Spinal cord (tissue), 10 donors: ENCODE measurements around the gene DCPS. TPM values are rescaled to one million over a fixed set of nuclear protein-coding genes. Genes with fewer than 3 reads are reported as not detected.
A peak's percentile ranks its signal among the peaks of the same experiment; 100 is the strongest.

ENCODE experiments used
- DNase-seq, 6 donors: peaks; one replicate each; pipeline versions ENCODE4 v3.0.0 to v3.0.0-alpha.2; 2013 to 2015; ENCODE audit warnings: low spot score in 6 of 6, low read depth in 4 of 6
- H3K27ac ChIP-seq: one replicate; pipeline ENCODE4 v1.5.1; 2013; ENCODE audit warnings: low read depth, low read length, control low read depth
- H3K27me3 ChIP-seq: one replicate; pipeline ENCODE4 v1.6.1; 2013; ENCODE audit warnings: low read length; ENCODE audit not compliant: control insufficient read depth, insufficient read depth
- H3K36me3 ChIP-seq: one replicate; pipeline ENCODE4 v1.6.1; 2013; ENCODE audit warnings: low read length; ENCODE audit not compliant: control insufficient read depth, insufficient read depth
- H3K4me1 ChIP-seq: one replicate; pipeline ENCODE4 v1.6.1; 2013; ENCODE audit warnings: low read length; ENCODE audit not compliant: control insufficient read depth, insufficient read depth
- H3K4me3 ChIP-seq: one replicate; pipeline ENCODE4 v1.5.1; 2013; ENCODE audit warnings: low read depth, low read length, control low read depth
- H3K9me3 ChIP-seq: one replicate; pipeline ENCODE4 v1.6.1; 2013; ENCODE audit warnings: low read length; ENCODE audit not compliant: control insufficient read depth, insufficient read depth
- WGBS: methylation state at CpG from one replicate; pipeline ENCODE4 v1.1.5; 2013; ENCODE audit warnings: missing lambda C conversion rate; ENCODE audit not compliant: insufficient coverage; 5-methylcytosine and 5-hydroxymethylcytosine counted together
- polyA plus RNA-seq, 2 donors: library from polyadenylated mRNA; unstranded; fragments of 120-200 nt; gene quantifications; one replicate each; pipeline ENCODE4 v1.2.1, GENCODE V29; 2013; ENCODE audit not compliant: insufficient read length in 2 of 2
- total RNA-seq, 2 donors: library from RNA; depleted of rRNA in 1 of 2; stranded (reverse); fragments of 120-200 nt in 1 of 2; fragments of >200 nt in 1 of 2; gene quantifications; one replicate each; pipeline versions ENCODE4 v1.2.3 to v1.2.4, GENCODE V29; 2013 to 2014
- donor health status: healthy.

The DCPS gene
- total and polyA plus RNA-seq, 4 donors = 5.1 to 17.6 (median 12.7) TPM

- H3K4me1 ChIP-seq = peaks cover 33% of the 10 kb centered on the region
- DNase-seq = peak in 3 of 6 donors; percentile 56 to 80 (median 78)
- H3K4me3 ChIP-seq = peak overlapping the region; percentile 75
- under 1% methylated on average over 13 of the region's 15 CpGs for WGBS
- peaks cover 8% of the 10 kb centered on the region for H3K36me3 ChIP-seq
- no peaks in the 10 kb centered on the region for H3K27me3 ChIP-seq
- no peaks in the 10 kb centered on the region for H3K9me3 ChIP-seq
- peak overlapping the region; percentile 71 for H3K27ac ChIP-seq
Observed at GRCh38 chr11:126282361-126282735, 21.5 kb upstream of the DCPS start.

- no peaks in the 10 kb centered on the region for H3K27me3 ChIP-seq
- H3K4me1 ChIP-seq = peaks cover 33% of the 10 kb centered on the region
- peak within 1 kb of the TSS; percentile 75 for H3K4me3 ChIP-seq
- peak within 1 kb of the TSS; percentile 85 for H3K27ac ChIP-seq
- no peaks in the 10 kb centered on the region for H3K9me3 ChIP-seq
- H3K36me3 ChIP-seq = peaks cover 2% of the 10 kb centered on the region
- DNase-seq = peak in 4 of 6 donors; percentile 31 to 84 (median 66)
- under 1% methylated on average over 80 of the region's 82 CpGs for WGBS
Observed at GRCh38 chr11:126282736-126283591, 20.9 kb upstream of the DCPS start, which contains the start of gene TIRAP. TSS of gene TIRAP (plus strand) at chr11:126283093. CDS start at chr11:126290895, 7,802 bp downstream.

- no CpG with 5 or more reads among the region's 6 CpGs for WGBS
- Histone ChIP-seq H3K27me3 (no peaks in the 10 kb centered on the region), H3K27ac (no peak overlapping the region), H3K36me3 (no peaks in the 10 kb centered on the region), H3K4me3 (no peak overlapping the region), H3K4me1 (peaks cover 33% of the 10 kb centered on the region), H3K9me3 (no peaks in the 10 kb centered on the region)
- peak in 2 of 6 donors; percentile 54 to 66 for DNase-seq
Observed at GRCh38 chr11:126284829-126285228, 19.0 kb upstream of the DCPS start.

- Histone ChIP-seq H3K4me1 (peaks cover 14% of the 10 kb centered on the region), H3K27ac (no peak overlapping the region), H3K27me3 (no peaks in the 10 kb centered on the region), H3K36me3 (peaks cover 21% of the 10 kb centered on the region), H3K9me3 (no peaks in the 10 kb centered on the region), H3K4me3 (no peak overlapping the region)
- 100% methylated on average over 2 of the region's 6 CpGs for WGBS
- DNase-seq = no peak
Observed at GRCh38 chr11:126288237-126288636, 15.6 kb upstream of the DCPS start.

- H3K27ac ChIP-seq = no peak overlapping the region
- H3K36me3 ChIP-seq = peaks cover 32% of the 10 kb centered on the region
- DNase-seq = no peak
- H3K9me3 ChIP-seq = no peaks in the 10 kb centered on the region
- no peak overlapping the region for H3K4me3 ChIP-seq
- 86% methylated on average over 11 of the region's 12 CpGs for WGBS
- H3K4me1 ChIP-seq = no peaks in the 10 kb centered on the region
- no peaks in the 10 kb centered on the region for H3K27me3 ChIP-seq
Observed at GRCh38 chr11:126290887-126291286, 13.0 kb upstream of the DCPS start.

GRCh38 chr11:126293726-126294125, 10.1 kb upstream of the DCPS start:
- no peak for DNase-seq
- H3K4me1 ChIP-seq = no peaks in the 10 kb centered on the region
- no peaks in the 10 kb centered on the region for H3K27me3 ChIP-seq
- H3K4me3 ChIP-seq = no peak overlapping the region
- H3K9me3 ChIP-seq = no peaks in the 10 kb centered on the region
- no peak overlapping the region for H3K27ac ChIP-seq
- WGBS = 98% methylated on average over 5 of the region's 5 CpGs
- peaks cover 34% of the 10 kb centered on the region for H3K36me3 ChIP-seq

- H3K36me3 ChIP-seq = peaks cover 28% of the 10 kb centered on the region
- no peaks in the 10 kb centered on the region for H3K27me3 ChIP-seq
- H3K4me3 ChIP-seq = no peak overlapping the region
- H3K27ac ChIP-seq = no peak overlapping the region
- WGBS = 78% methylated on average over 2 of the region's 2 CpGs
- no peak for DNase-seq
- no peaks in the 10 kb centered on the region for H3K4me1 ChIP-seq
- H3K9me3 ChIP-seq = no peaks in the 10 kb centered on the region
Observed at GRCh38 chr11:126297004-126297403, 6.9 kb upstream of the DCPS start.

- Histone ChIP-seq H3K4me1 (peaks cover 22% of the 10 kb centered on the region), H3K9me3 (no peaks in the 10 kb centered on the region), H3K27me3 (no peaks in the 10 kb centered on the region), H3K36me3 (peaks cover 10% of the 10 kb centered on the region), H3K4me3 (peak overlapping the region; percentile 79), H3K27ac (peak overlapping the region; percentile 89)
- no CpG with 5 or more reads among the region's 12 CpGs for whole genome bisulfite sequencing
- peak in 2 of 6 donors; percentile 60 to 73 for DNase-seq
Observed at GRCh38 chr11:126304457-126305075, 706 bp downstream of the DCPS start.

- Histone ChIP-seq H3K9me3 (no peaks in the 10 kb centered on the region), H3K27me3 (no peaks in the 10 kb centered on the region), H3K27ac (no peak overlapping the region), H3K4me3 (no peak overlapping the region), H3K36me3 (peaks cover 7% of the 10 kb centered on the region), H3K4me1 (peaks cover 27% of the 10 kb centered on the region)
- 92% methylated on average over 3 of the region's 4 CpGs for whole genome bisulfite sequencing
- DNase-seq = no peak
Observed at GRCh38 chr11:126305699-126306098, 1.8 kb downstream of the DCPS start.
